Measurements from ENCODE around the gene CFAP97. TPM values are rescaled to one million over a fixed set of nuclear protein-coding genes. Genes with fewer than 3 reads are reported as not detected.
"Not testable (repeated sequence)": the region's sequence is repeated elsewhere in the genome, so short reads cannot be mapped to it uniquely, and the experiment has no call there.

CFAP97 gene
- total RNA-seq, 1 donor from 2014 or later: 33.7 TPM

DNA sequence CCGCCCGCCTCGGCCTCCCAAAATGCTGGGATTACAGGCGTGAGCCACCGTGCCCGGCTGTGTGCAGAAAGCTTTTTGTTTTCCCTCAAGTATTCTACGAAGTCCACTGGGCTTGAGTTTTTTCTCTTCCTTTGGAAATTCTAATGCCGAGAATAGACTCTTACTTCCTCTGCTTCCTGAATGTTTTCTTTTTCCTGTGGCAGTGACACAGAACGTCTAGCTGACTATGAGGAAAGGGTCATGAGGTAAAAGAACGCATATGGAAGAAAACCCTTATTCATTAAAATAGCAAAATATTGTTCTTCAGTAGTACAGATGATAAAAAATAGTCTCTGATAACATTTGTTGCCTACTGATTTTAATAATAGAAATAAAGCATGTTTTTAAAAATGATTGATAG lies 65.6 kb downstream of the CFAP97 start:
- DNase-seq: no peak

DNA sequence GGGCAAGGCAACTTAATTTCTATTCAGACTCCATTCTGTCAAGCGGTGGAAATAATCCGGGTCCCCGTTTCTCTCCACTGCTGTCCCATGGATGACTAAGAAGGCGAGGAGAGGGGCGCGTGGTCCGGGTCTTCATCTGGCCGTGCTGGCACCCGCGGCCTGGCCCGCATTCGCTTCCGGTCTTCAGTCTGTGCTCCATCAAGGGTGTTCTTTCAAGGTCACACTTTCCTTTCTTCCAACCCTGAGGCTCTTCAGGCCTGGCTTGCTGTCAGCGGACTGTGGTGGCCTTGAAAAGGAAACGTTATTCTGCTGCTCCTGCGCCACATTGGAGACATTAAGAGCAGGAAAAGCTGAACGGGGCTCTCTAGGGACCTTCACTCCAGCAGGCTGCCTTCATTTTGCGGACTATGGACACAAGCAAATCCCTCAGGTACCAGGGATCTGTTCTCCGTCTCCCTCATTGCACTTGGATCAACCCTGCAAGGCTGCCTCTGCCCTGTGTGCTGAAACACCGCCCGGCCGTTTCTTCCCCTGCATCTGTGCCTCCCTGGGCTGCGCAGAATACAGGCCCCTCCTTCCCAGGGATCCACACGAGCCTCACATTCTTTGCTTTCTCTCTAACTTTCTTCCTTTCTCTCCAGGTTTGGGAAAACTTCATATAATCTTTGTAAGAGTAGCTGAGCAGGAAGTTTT lies 66.4 kb downstream of the CFAP97 start:
- no peak for DNase-seq

DNA sequence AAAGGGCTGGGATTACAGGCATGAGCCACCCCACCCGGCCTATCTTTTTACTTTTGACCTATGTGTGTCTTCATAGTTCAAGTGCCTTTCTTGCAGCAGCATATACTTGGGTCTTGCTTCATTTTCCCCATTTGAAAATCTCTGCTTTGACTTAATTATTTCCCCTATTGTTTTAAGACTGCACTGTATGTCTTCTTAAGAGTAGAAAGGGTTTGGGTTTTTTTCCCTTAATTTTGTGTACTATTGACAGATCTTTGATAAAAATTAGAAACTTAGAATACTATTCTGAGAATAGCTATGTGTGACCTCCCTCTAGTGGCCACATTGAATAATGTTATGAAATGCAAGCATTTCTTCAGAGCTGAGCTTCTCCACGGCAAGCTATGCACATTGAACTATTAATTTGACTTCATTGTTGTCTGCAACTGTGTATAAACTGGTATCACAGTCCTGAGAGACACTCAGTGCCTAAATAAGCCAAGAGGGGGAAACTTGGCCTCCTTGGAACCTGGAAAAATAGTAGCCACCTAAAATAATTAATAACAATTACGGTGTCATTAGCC lies 69.4 kb downstream of the CFAP97 start:
- peak; percentile 74 for DNase-seq

DNA sequence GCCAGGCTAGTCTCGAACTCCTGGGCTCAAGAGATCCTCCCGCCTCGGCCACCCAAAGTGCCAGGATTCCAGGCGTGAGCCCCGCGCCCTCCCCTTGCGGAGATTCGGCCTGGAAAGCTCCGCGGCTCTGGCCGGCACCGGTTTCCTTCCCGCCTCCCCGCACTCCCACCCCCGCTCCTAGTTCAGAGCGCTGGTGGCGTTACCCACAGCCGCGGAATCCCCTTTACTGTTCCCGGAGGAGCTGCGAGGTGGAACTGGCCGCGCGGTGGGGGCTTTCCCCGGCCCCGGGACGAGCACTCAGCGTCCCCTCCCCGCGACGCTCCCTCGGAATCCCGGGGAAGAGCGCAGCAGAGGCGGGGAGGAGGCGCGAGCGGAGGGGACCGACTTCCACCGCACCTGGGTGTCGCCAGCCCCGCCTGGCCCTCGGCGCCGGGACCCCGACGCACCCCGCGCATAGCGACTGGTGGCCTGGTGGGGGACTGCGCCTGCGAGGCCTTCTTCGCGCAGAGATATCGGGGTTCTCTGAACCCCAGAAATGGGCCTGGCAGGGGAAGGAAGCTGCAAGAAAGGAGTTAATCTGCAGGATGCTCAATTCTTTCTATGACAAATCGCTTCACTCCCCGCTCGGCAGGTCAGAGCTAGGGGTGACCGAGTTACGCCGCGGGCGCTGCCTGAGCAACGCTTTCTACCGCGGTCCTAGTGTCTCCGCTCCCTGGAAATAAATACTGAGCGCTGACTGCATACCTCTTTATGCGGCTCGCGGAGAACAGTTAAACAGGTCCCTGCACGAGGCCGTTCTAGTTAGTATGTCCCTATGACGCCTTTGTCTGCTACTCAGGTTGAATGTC lies 75.3 kb downstream of the CFAP97 start:
- DNase-seq: peak; percentile 17

DNA sequence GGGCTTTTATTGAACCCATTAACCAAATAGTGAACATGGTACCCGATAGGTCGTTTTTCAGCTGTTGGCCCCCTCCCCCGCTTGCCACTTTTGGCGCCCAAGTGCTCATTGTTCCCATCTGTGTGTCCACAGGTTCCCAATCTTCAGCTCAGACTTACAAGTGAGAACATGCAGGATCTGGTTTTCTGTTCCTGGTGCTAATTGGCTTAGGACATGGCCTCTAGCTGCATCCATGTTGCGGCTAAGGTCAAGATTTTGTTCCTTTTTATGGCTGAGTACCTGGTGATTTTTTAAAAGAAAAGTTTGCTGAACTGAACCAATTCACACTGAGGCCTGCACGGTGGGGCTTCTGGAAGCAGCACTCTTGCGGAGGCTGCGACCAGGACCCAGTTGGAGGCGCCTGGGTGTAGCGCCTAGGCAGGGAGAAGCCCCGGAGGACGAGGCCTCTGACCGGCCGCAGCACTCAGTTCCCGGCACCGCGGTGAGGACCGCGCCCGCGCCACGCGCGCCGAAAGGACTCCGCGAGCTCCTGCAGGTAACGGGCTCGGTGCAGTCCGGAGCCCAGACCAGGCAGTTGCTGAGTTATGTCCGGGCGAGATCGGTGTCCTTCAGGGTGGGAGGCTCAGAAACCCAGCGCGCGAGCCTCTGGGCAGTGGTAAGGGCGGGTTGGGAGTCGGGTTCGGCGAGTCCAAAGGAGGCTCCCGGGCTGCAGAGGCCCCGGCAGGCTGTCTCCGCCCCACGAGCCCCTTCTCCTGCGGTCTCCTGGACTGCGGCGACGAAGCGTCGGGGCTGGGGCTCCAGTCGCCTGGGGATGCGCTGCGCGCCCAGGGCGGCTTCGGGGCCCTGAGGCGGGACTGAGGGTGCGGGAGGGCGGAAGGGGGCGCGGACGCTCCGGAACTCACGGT lies 76.5 kb downstream of the CFAP97 start:
- DNase-seq: peak; percentile 26

DNA sequence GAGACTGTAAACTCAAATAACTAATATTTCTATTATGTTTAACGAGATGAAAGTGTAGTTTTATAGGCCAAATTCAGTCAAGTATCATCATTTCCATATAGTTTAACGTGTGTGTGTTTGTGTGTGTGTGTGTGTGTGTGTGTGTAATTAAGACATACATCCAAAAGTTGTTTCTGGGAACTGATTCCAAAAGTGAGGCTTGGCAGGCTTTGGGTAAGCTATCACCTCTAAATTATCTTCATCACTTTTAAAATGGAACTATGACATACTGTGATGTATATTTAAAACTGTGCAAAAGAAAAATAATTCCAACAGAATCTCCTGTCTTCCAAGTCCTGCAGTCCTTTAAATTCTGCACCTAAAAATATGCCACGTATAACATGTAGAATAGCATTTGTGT lies 79.8 kb downstream of the CFAP97 start:
- DNase-seq: no peak

DNA sequence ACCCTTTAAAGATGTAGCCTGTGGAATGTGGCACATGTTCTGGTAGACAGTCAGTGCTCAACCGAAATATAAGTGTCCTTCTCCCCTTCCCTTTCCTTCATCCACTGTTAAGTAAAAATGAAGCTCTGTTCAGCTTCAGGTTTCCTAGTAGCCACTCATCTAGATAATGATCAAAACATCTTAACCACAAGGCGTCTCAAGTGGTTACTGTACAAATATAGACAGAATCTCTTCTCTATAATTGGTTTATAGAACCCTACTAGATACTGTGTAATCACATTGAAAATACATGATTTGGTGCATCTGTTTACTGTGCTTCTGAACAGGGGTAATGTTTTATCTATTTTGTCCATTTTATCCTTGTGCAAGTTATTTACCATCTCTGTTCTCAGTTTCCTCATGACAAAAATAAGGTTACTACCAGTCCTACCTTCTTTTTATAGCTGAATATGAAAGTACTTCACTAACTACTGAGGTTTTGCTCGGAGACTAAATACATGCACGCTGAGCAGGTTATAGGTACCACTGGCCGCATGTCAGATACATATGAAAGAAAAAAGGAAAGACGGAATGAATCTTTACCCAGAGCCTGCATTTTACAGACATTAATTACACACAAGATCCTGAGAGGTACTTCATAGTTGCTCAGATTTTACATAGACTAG lies 81.0 kb downstream of the CFAP97 start:
- no peak for DNase-seq

DNA sequence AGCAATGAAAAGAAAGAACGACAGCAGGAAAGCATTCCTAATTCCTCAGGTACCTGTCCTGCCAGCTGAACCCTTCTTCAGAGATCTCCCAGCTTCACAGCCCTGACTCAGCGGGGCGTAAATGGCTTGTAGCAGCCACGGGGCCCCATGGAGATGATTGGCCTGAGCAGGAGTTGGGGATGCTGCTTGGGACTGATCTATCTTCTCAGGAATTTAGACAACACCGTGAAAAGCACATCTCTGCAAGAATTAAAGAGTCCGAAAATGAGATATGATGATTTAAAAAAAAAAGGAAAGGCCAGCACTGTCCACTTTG lies 83.2 kb downstream of the CFAP97 start:
- DNase-seq: no peak

DNA sequence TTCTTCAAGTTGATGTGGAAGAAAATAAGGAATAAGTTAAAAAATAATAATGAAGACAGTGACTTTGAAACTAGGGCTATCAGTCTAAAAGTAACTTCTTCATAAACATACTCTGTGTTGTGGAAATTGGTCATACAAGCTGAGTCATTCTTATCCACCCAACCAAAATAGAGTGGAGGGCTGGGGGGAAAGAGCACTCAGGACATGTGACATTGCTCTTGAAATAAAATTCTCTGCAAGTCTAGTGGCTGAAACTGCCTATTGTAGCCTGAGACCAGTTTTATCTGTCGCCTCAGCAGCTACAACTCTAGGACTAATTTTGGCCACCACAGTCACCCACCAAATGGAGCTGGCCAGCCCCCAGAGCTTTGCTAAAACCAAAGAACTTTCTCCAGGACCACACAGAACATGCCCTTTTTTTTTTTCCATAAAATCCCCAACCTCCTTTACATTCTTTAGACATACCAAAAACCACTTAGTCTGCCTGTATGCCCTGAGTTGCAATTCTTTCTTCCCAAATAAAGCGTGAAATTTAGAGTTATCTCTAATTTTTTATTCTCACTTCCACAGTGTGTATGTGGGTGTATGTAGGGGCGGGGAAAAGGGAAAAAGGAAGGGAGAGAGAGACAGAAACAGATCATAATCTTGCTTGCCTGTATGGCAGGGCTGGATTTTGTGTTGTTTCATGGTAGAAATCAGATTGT lies 83.7 kb downstream of the CFAP97 start:
- DNase-seq: peak; percentile 18

DNA sequence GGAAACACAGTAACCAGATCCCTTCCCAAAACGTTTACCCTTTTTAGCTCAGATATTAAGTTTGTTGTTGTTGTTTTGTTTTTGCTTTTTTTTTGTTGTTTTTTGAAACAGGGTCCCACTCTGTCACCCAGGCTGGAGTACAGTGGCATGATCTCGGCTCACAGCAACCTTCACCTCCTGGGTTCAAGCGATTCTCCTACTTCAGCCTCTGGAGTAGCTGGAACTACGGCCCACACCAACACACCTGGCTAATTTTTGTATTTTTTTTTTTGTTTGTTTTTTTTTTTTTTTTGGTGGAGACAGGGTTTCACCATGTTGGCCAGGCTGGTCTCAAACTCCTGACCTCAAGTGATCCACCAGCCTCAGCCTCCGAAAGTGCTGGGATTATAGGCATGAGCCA lies 84.3 kb downstream of the CFAP97 start:
- not testable (repeated sequence) for DNase-seq

DNA sequence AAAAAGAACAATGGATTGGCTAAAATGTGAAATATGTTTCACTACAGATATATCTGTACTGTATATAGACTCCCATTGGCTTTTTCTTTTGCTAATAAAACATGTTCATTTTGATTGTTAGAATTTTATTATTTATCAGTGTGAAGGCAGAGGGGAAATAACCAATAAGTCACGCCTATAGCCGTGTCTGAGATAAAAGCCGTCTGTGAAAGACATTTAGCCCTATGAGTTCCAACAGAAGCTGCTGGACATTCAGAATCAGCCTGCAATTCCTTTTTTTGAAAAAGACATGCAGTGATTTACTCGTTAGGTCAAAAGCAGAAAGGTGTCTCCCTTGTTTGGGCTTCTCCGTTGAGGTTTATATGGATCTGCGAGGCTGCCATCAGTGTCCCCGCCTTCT lies 84.9 kb downstream of the CFAP97 start:
- DNase-seq: no peak

DNA sequence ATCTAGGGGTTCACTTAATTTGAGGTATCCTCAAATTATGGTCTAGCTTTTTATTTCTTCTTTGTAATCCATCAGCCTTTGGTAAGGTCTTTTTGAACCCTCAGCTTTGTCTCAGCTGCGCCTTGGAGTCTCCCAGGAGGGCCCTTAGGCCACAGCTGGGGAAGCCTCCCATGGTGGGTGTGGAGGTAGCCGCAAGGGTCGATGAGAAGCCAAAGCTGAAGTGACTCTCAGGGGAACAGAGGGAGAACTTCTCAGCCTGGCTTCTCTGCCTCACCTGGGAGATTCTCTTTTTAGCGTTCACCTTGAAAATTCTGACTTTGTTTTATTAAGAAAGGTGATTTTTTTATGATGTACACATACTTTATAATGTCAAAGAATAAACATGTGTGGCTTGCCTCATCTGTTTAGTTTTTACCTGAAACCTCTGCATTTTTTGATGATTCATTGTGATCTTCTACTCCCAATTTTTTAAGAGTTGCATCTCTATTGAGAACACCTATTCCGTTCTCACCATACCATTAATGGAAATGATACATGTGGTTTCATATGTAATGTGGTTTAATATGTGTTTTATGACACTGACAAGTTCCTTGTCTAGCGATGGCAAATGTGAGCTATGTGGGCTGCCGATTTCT lies 86.4 kb downstream of the CFAP97 start:
- DNase-seq: no peak

DNA sequence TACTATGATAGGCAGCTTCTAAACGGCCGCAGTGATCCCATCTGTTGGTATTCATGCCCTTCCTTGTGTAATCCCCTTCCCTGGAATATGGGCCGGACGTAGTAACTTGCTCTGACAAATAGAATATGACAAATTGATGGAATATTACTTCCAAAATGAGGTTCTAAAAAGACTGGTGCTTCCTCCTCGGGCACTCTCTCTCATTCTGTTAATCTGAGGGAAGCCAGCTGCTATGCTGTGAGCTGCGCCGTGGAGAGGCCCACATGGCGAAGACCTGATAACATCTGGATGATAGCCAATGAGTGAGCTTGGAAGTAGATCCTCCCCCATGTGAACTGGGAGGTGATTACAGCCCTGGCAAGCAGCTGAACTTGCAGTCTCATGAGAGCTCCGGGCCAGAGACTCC lies 88.0 kb downstream of the CFAP97 start:
- peak; percentile 76 for DNase-seq

DNA sequence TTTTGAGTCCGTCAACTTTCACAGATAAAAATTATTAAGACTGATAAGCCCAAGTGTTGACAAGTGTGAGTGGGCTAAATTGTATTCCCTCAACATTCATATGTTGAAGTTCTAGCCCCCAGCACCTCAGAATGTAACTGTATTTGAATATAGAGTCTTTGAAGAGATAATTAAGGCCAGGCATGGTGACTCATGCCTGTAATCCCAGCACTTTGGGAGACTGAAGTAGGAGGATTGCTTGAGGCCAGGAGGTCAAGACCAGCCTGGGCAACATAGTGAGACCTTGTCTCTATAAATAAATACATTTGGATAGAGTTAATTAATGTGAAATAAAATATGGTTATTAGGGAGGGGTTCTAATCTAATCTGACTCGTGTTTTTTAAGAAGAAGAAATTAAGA lies 90.5 kb downstream of the CFAP97 start:
- no peak for DNase-seq

DNA sequence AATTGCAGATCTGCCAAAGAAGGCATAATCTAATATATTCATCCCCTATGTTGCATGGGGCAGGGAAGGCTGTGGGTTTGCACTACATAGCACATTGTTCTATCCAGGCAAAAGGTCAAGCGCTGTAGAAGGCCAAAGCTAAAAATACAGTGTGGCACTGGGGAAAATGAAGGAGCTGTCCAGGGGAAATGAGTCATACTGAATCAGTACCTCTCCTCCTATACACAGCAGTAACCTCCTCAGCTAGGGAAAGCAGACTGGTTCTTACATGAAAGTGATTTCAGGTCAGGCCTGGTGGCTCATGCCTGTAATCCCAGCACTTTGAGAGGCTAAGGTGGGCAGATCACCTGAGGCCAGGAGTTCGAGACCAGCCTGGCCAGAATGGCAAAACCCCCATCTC lies 91.7 kb downstream of the CFAP97 start:
- DNase-seq: peak; percentile 29

DNA sequence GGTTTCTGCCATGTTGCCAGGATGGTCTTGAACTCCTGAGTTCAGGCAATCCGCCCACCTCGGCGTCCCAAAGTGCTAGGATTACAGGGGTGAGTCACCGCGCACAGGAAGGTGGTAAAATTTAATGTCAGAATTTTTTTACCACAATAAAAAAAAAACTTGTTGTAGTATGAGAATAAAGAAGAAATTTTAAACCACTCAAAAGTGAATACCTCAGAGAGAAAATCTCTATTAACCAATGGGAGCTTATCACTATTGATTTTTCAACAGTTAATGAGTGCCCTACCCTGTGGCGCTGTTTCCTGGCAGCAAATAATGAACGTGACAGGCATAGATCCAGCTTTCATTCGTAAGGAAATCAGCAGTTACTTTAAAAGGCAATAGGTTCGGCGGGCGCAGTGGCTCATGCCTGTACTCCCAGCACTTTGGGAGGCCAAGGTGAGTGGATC lies 93.4 kb downstream of the CFAP97 start:
- DNase-seq: no peak

DNA sequence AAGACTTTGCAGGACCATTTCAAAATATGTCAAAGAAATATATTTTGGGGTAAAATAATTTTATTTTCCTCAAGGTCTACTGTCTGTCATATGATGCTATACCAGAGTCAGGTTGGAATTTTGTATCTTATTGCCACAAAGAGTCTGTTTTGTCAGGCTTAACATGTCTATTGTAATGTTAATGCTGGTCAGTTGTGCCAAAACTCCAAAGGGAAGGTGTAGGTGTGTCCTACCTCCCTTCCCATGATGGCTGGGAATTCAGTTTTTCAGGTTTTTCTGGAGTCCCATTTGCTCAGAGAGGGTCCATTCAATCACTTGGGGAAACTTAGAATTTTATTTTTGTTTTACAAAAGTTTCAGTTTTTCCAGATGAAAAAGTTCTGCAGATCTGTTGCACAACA lies 94.1 kb downstream of the CFAP97 start:
- no peak for DNase-seq

Measured in tongue (tissue), 2 donors.